GM19397 (cell line): ENCODE data around the gene OR6C1.
"Not testable (repeated sequence)": the region's sequence is repeated elsewhere in the genome, so short reads cannot be mapped to it uniquely, and the experiment has no call there.

ENCODE experiments used
- ATAC-seq: cut with Tn5 transposase; IDR thresholded peaks from one replicate; pipeline ENCODE4 v1.9.1; 2021; ENCODE audit warnings: mild to moderate bottlenecking, moderate library complexity; ENCODE audit not compliant: unreplicated experiment

The OR6C1 gene

DNA sequence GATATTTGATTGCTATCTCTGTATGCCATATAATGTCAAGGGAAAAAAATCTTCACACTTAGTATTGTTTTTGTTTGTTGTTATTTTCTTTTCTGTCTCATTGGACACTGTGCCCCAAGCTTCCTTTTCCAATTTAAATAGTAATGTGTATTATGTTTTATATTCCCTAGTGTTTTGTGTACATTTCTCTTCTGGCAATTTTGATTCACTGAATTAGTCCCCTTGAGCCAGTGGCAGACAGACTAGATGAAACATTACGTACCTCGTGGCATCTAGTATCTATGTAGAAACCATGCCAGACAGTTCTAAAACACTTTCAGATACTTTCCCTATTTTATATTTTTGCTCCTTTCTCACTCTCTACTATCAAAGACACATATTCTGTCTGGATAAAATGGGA, at the start of gene OR6C1:
OR6C1 (plus strand) TSS at position 301 of the 400 bp plus-strand sequence. CDS start 6,257 bp downstream, outside the sequence.
- no peak for ATAC-seq

DNA sequence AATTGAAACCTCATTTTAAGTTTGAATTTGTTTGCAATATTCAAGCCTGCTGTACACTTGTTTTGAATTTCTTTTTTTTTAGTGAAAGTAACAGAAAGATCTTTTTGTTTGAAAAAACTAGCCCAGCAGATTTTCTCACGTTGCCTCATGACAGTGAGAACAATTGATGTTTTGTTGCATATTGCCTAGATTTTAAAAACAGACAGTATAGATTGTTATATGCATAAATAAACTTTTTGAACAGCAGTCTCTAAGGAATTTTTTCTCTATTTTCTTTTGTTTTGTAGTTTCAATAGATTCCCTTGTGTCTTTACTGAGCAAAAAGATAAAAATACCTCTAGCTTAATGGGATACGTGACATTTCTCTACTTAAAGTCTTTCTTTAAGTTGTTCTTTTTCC, 33.2 kb upstream of the OR6C1 start:
- no peak for ATAC-seq

DNA sequence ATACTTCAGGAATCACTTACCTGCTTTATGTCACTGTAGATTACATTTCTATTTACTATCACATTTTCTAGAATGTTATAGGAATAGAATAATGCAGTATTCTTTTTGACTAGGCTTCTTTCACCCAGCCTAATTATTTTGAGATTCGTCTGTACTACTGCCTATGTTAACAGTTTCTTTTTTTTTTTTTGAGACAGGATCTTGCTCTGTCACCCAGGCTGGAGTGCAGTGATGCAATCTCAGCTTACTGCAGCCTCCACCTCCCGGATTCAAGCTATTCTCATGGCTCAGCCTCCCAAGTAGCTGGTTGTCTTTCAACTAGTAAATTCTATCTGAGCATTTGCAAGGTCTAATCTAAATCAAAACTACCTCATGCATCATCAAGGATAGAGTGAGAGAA, 24.1 kb upstream of the OR6C1 start:
- ATAC-seq: no peak

DNA sequence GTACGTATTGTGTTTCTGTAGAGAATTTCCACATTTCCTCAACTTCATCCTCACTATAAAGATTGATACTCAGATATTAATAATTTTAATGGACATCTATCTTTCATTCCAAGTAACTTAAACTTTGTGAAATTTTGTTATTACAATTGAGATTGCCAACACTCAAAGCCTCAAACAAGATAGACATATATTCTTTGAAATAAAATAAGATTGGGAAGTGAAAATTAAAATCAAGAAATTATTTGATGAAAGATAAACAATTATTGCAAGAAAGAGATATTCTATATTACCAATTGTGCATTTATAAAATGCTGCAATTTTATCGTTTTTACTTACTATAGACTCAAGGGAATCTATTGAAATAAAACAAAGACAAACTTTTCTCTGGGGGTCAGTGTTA, 17.7 kb upstream of the OR6C1 start, which contains the start of gene OR6C6:
OR6C6 (minus strand) TSS at position 101 of the 400 bp plus-strand sequence. CDS start 1,337 bp downstream, outside the sequence.
- ATAC-seq: no peak

DNA sequence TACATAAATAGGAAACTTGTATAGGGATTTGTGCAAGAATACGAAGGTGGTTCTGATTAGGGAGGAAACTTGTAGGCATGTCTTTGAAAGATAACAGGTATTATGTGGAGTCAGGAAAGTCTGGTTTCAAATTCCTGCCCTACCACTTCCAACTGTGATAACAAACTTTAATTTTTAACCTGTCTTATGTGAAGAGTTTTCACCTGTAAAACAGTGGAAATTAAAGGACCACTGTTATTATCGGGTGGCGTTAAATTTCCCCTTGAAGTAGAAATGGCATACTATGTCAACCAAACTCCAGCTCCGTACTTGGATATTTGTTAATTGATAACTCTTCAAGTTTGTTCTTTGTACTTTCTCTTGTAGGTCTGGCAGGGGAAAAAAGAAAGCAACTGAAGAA, 6.1 kb downstream of the OR6C1 start:
- no peak for ATAC-seq

DNA sequence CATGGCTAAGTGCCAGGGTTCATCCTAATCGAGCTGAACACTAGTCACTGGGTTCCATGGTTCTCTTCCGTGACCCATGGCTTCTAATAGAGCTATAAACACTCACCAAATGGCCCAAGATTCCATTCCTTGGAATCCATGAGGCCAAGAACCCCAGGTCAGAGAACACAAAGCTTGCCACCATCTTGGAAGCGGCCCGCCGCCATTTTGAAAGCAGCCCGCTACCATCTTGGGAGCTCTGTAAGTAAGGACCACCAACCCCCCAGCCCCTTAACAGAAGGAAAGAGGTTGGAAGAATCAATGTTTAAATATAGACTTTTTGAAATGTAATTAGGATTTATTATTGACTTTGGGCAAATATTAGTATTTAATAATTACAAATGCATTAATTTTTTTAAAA, 11.7 kb downstream of the OR6C1 start:
- not testable (repeated sequence) for ATAC-seq

DNA sequence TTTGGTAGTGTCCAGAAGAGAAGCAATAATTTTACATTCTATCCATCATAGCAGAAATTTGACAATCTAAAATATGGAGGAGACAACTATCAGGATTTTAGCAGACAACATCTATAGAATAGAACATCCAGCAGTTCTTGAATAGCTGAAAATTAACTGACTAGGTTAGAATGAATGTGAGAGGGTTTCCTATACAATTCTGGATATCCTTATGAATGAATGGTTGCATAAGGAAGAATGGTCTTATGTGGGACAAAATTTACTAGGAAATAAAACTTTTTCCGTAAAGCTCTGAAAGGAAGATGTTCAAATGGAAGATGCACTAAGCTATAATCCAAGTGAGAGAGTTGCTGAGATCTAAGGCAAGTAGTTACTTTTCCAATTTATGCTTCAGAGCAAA, 16.3 kb downstream of the OR6C1 start, which contains the start of gene OR6C3:
OR6C3 (plus strand) TSS at position 301 of the 400 bp plus-strand sequence. CDS start 955 bp downstream, outside the sequence.
- no peak for ATAC-seq

DNA sequence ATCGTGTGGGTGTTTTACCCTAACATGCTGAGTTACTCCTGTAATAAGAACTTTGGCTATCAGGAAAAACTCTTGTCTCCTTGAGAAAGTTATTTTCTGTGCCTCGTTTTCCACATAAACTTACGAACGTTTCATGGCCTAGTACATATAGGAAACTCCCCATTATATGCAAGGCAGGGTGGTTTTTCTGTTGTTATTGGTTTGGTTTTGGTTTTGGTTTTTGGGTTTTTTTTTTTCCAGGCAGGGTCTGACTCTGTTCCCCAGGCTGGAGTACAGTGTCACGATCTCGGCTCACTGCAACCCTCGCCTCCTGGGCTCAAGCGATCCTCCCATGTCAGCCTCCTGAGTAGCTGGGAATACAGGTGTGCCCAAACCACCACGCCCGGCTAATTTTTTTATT, 21.9 kb downstream of the OR6C1 start:
- ATAC-seq: no peak

DNA sequence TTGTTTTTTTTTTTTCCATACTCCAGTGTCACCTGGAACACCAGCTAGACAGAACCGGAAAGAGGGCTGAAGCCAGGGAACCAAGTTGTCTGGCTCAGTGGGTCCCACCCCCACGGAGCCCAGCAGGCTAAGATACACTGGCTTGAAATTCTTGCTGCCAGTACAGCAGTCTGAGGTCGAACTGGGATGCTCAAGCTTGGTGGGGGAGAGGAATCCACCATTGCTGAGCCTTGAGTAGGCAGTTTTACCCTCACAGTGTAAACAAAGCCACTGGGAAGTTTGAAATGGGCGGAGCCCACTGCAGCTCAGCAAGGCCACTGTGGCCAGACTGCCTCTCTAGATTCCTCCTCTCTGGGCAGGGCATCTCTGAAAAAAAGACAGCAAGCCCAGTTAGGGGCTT, 41.2 kb downstream of the OR6C1 start:
- not testable (repeated sequence) for ATAC-seq

DNA sequence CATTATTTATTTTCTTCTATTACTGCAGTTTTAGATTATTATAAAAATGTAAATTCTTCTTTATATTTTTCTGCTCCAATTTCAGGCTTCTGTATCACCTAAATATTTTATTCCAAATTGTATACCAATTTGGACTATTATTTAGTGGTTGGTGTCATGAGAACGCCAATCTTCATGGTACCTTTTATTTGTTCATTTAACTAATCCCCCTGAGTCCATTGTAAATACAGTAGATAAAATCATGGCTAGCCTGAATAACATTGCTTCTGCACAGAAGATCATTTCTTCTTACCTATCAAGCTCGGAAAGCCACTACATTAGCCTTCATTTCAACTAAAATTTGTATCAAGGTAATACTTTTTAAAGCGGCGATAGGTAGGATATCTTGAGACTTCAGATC, 48.5 kb downstream of the OR6C1 start, which contains the start of gene OR6C75:
OR6C75 (plus strand) TSS at position 301 of the 400 bp plus-strand sequence. CDS start 2,136 bp downstream, outside the sequence.
- no peak for ATAC-seq

DNA sequence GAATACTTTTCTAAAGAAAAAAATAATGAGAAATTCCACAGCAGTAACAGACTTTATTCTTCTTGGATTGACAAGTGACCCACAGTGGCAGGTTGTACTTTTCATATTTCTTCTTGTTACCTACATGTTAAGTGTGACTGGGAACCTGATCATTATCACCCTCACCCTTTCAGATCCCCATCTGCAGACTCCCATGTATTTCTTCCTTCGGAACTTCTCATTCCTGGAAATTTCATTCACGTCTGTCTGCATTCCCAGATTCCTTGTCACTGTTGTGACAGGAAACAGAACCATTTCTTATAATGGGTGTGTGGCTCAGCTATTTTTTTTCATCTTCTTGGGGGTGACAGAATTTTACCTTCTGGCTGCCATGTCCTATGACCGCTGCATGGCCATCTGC, 50.9 kb downstream of the OR6C1 start:
- no peak for ATAC-seq
